H1 (cell line): Measurements from ENCODE around the gene CKS1B.

ENCODE experiments used
- CEBPB ChIP-seq: IDR thresholded peaks from 2 replicates; pipeline ENCODE4 v1.6.1; 2012; ENCODE audit warnings: low read depth, low read length
- EP300 ChIP-seq, 2 experiments: IDR thresholded peaks; 1 replicate in 1 of 2; 2 replicates in 1 of 2; pipeline ENCODE4 v1.6.1; 2011 to 2012; ENCODE audit warnings: low read depth in 2 of 2, low read length in 2 of 2, mild to moderate bottlenecking in 2 of 2, borderline replicate concordance in 1 of 2, inconsistent platforms in 1 of 2, moderate library complexity in 1 of 2
- MAFK ChIP-seq: IDR thresholded peaks from 2 replicates; pipeline ENCODE4 v1.6.1; 2012; ENCODE audit warnings: low read depth, mild to moderate bottlenecking, improper control_type of control experiment, low read length
- POLR2A ChIP-seq, 2 experiments: IDR thresholded peaks; 1 replicate in 1 of 2; 2 replicates in 1 of 2; pipeline ENCODE4 v1.6.1; 2011; ENCODE audit warnings: low read depth in 2 of 2, low read length in 2 of 2, mild to moderate bottlenecking in 2 of 2; ENCODE audit errors: control extremely low read depth in 1 of 2
- POLR2AphosphoS5 ChIP-seq: IDR thresholded peaks from 2 replicates; pipeline ENCODE4 v1.6.1; 2011; ENCODE audit warnings: low read depth, low read length
- RFX5 ChIP-seq: IDR thresholded peaks from 2 replicates; pipeline ENCODE4 v1.6.1; 2011; ENCODE audit warnings: low read depth, low read length, improper control_type of control experiment, borderline replicate concordance
- TF ChIP-seq, protein P1 (sequence below), 3 experiments: IDR thresholded peaks; 1 replicate in 2 of 3; 2 replicates in 1 of 3; pipeline versions ENCODE4 v1.5.1 to v1.6.1; 2011; ENCODE audit warnings: low read length in 3 of 3, mild to moderate bottlenecking in 3 of 3, inconsistent platforms in 2 of 3, low read depth in 1 of 3, moderate library complexity in 1 of 3; ENCODE audit not compliant: insufficient read depth in 1 of 3; ENCODE audit errors: control extremely low read depth in 1 of 3
- TF ChIP-seq, protein P2 (sequence below): IDR thresholded peaks from 2 replicates; pipeline ENCODE4 v1.6.1; 2012; ENCODE audit warnings: inconsistent platforms

GRCh38 chr1:155018617-155019348, 44.3 kb downstream of the CKS1B start:
- no peak for TF ChIP-seq RFX5
- TF ChIP-seq, protein P1, sequence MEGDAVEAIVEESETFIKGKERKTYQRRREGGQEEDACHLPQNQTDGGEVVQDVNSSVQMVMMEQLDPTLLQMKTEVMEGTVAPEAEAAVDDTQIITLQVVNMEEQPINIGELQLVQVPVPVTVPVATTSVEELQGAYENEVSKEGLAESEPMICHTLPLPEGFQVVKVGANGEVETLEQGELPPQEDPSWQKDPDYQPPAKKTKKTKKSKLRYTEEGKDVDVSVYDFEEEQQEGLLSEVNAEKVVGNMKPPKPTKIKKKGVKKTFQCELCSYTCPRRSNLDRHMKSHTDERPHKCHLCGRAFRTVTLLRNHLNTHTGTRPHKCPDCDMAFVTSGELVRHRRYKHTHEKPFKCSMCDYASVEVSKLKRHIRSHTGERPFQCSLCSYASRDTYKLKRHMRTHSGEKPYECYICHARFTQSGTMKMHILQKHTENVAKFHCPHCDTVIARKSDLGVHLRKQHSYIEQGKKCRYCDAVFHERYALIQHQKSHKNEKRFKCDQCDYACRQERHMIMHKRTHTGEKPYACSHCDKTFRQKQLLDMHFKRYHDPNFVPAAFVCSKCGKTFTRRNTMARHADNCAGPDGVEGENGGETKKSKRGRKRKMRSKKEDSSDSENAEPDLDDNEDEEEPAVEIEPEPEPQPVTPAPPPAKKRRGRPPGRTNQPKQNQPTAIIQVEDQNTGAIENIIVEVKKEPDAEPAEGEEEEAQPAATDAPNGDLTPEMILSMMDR (IDR thresholded peaks at IDR 0.05; ENCODE audit: control extremely low read depth in 1 of 3, insufficient read depth in 1 of 3, low read depth in 1 of 3, low read length in 3 of 3), result no peak
- TF ChIP-seq POLR2AphosphoS5, result no peak
- TF ChIP-seq, protein P2, sequence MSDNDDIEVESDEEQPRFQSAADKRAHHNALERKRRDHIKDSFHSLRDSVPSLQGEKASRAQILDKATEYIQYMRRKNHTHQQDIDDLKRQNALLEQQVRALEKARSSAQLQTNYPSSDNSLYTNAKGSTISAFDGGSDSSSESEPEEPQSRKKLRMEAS, result no peak
- TF ChIP-seq POLR2A (IDR thresholded peaks at IDR 0.05; ENCODE audit: control extremely low read depth in 1 of 2, low read depth in 2 of 2, low read length in 2 of 2), result no peak
- TF ChIP-seq EP300 (IDR thresholded peaks at IDR 0.05; ENCODE audit: borderline replicate concordance in 1 of 2, low read depth in 2 of 2, low read length in 2 of 2), result no peak
- TF ChIP-seq CEBPB, result no peak
- TF ChIP-seq MAFK, result no peak
